K562 (cell line): ENCODE data around the gene CDC42SE2. TPM values are rescaled to one million over a fixed set of nuclear protein-coding genes. Genes with fewer than 3 reads are reported as not detected.

Experiments
- ATAC-seq: fragments of 200-7000 bp; cut with Tn5 transposase; 3 replicates; pipeline ENCODE4 v1.9.1; 2020; ENCODE audit warnings: moderate library complexity
- BruUV-seq: library from RNA; stranded (reverse); fragments of 400-500 nt; replicated peaks from 2 replicates; lab custom pipeline; 2021; lab: Mats Ljungman, UMichigan
- CTCF ChIA-PET: fragments of 300-600 bp; formaldehyde crosslinking; extraction: SDS; loops from one replicate; lab custom pipeline; 2021; ENCODE audit warnings: low intra/inter-chr PET ratio; lab: Yijun Ruan, JAX
- POLR2A ChIA-PET: fragments of 300-600, 350-650 bp; sonication (Branson Sonifier 250); formaldehyde crosslinking; extraction: SDS; loops from one replicate; lab custom pipeline; 2021; ENCODE audit warnings: antibody characterized with exemption, inconsistent platforms; lab: Yijun Ruan, JAX
- DNase-seq, 4 experiments: peaks; one replicate each; pipeline versions ENCODE4 v3.0.0 to v3.0.0-alpha.2; 2011 to 2018; ENCODE audit warnings: low spot score in 3 of 4, mixed read lengths in 3 of 4; ENCODE audit errors: extremely low read depth in 1 of 4
- FAIRE-seq: peaks from 2 replicates; lab custom pipeline; 2011; peaks lifted over from hg19 to GRCh38; lab: Jason Lieb, UNC
- H2AFZ ChIP-seq: 2 replicates; pipeline ENCODE4 v1.6.0; 2011; ENCODE audit warnings: low read depth, low read length, control low read depth, inconsistent platforms
- H3K27ac ChIP-seq: fragments of 200-600 bp; 3 replicates; pipeline ENCODE4 v1.8.0; 2011; ENCODE audit warnings: low read depth, mild to moderate bottlenecking, control low read depth, inconsistent platforms, low read length, moderate library complexity, mixed read lengths; ENCODE audit errors: extremely low read depth
- H3K27me3 ChIP-seq, 2 experiments: fragments of 300-600 bp in 1 of 2; 2 replicates in 1 of 2; 3 replicates in 1 of 2; pipeline versions ENCODE4 v1.6.0 to v1.8.0; 2011; ENCODE audit warnings: inconsistent platforms in 2 of 2, low read length in 2 of 2, mild to moderate bottlenecking in 1 of 2, mixed read lengths in 1 of 2, moderate library complexity in 1 of 2; ENCODE audit not compliant: control insufficient read depth in 2 of 2, insufficient read depth in 2 of 2
- H3K36me3 ChIP-seq: fragments of 300-600 bp; 3 replicates; pipeline ENCODE4 v1.8.0; 2011; ENCODE audit warnings: mild to moderate bottlenecking, low read length, inconsistent platforms; ENCODE audit not compliant: control insufficient read depth, insufficient read depth
- H3K4me1 ChIP-seq, 2 experiments: fragments of 200-600 bp in 1 of 2; replicated peaks in 1 of 2; 2 replicates in 1 of 2; 3 replicates in 1 of 2; pipeline versions ENCODE4 v1.5.1 to v1.8.0; 2011; ENCODE audit warnings: inconsistent platforms in 2 of 2, low read length in 2 of 2, mild to moderate bottlenecking in 1 of 2, mixed read lengths in 1 of 2, moderate library complexity in 1 of 2; ENCODE audit not compliant: control insufficient read depth in 2 of 2, insufficient read depth in 2 of 2
- H3K4me2 ChIP-seq: 2 replicates; pipeline ENCODE4 v1.6.1; 2011; ENCODE audit warnings: low read length, control low read depth, inconsistent platforms, mixed read lengths; ENCODE audit not compliant: insufficient read depth
- H3K4me3 ChIP-seq: fragments of 200-600 bp; sonication (generic), shearing (Covaris generic); 2 replicates; pipeline ENCODE4 v1.5.1; 2016; ENCODE audit warnings: control low read depth, inconsistent platforms
- H3K79me2 ChIP-seq: fragments of 200-600 bp; 3 replicates; pipeline ENCODE4 v1.8.0; 2011; ENCODE audit warnings: low read length, inconsistent platforms; ENCODE audit not compliant: control insufficient read depth, insufficient read depth
- H3K9ac ChIP-seq, 2 experiments: 2 replicates each; pipeline versions ENCODE4 v1.6.0 to v1.6.1; 2011; ENCODE audit warnings: low read depth in 2 of 2, low read length in 2 of 2, control low read depth in 1 of 2, inconsistent platforms in 1 of 2, mild to moderate bottlenecking in 1 of 2, mixed read lengths in 1 of 2; ENCODE audit not compliant: insufficient read depth in 1 of 2
- H3K9me1 ChIP-seq: one replicate; pipeline ENCODE4 v1.6.0; 2011; ENCODE audit warnings: inconsistent platforms, mild to moderate bottlenecking, low read length, moderate library complexity; ENCODE audit not compliant: control insufficient read depth, insufficient read depth
- H3K9me3 ChIP-seq: replicated peaks from 2 replicates; pipeline ENCODE4 v1.5.1; 2011; ENCODE audit warnings: low read depth, low read length, inconsistent platforms; ENCODE audit not compliant: control insufficient read depth, insufficient read depth
- H4K20me1 ChIP-seq: replicated peaks from 2 replicates; pipeline ENCODE4 v1.6.1; 2011; ENCODE audit warnings: low read length, inconsistent platforms, mixed read lengths; ENCODE audit not compliant: control insufficient read depth, insufficient read depth
- ARID1B ChIP-seq: fragments of 450-650 bp; IDR thresholded peaks from 2 replicates; pipeline ENCODE4 v1.6.1; 2016; ENCODE audit warnings: antibody characterized with exemption, mild to moderate bottlenecking, inconsistent platforms
- ARNT ChIP-seq, 2 experiments: fragments of 450-650 bp; IDR thresholded peaks; 2 replicates each; pipeline ENCODE4 v1.6.1; 2016; ENCODE audit warnings: mild to moderate bottlenecking in 1 of 2
- BRF1 ChIP-seq: IDR thresholded peaks from 3 replicates; pipeline ENCODE4 v1.6.1; 2011; ENCODE audit warnings: borderline replicate concordance, mild to moderate bottlenecking; ENCODE audit not compliant: insufficient read length; ENCODE audit errors: extremely low read depth
- CBX3 ChIP-seq, 2 experiments: IDR thresholded peaks; 1 replicate in 1 of 2; 2 replicates in 1 of 2; pipeline ENCODE4 v1.6.1; 2012; ENCODE audit warnings: inconsistent platforms in 2 of 2, low read length in 2 of 2, borderline replicate concordance in 1 of 2, control low read depth in 1 of 2
- CCNT2 ChIP-seq: IDR thresholded peaks from 2 replicates; pipeline ENCODE4 v1.6.1; 2011; ENCODE audit warnings: borderline replicate concordance, low read depth, mild to moderate bottlenecking, moderate library complexity, mixed read lengths, low read length; ENCODE audit not compliant: insufficient read length; ENCODE audit errors: extremely low read depth
- HNRNPUL1 ChIP-seq: fragments of 200-400 bp; formaldehyde crosslinking; IDR thresholded peaks from 2 replicates; pipeline ENCODE4 v1.6.1; 2017; ENCODE audit warnings: low read length
- KDM5B ChIP-seq: fragments of 200-600 bp; sonication (generic); IDR thresholded peaks from 2 replicates; pipeline ENCODE4 v1.6.1; 2012; ENCODE audit warnings: low read depth, mild to moderate bottlenecking, moderate library complexity, low read length, control low read depth, inconsistent platforms; ENCODE audit not compliant: insufficient replicate concordance
- KLF13 ChIP-seq: fragments of 450-650 bp; IDR thresholded peaks from 2 replicates; pipeline ENCODE4 v1.6.1; 2016; ENCODE audit warnings: missing genetic modification characterization, low read depth, mild to moderate bottlenecking, missing compliant biosample characterization, moderate library complexity, borderline replicate concordance
- RNF2 ChIP-seq: sonication (generic); IDR thresholded peaks from 2 replicates; pipeline ENCODE4 v1.6.1; 2016
- SMARCA4 ChIP-seq: fragments of 450-650 bp; IDR thresholded peaks from 2 replicates; pipeline ENCODE4 v1.6.1; 2016
- ZBED1 ChIP-seq: IDR thresholded peaks from 2 replicates; pipeline ENCODE4 v1.6.1; 2014
- ZNF140 ChIP-seq: fragments of 250-450 bp; sonication (Bioruptor Pico); IDR thresholded peaks from 2 replicates; pipeline ENCODE4 v1.8.0; 2021; ENCODE audit warnings: moderate library complexity, mild to moderate bottlenecking, inconsistent platforms
- ZNF274 ChIP-seq: IDR thresholded peaks from 2 replicates; pipeline ENCODE4 v1.6.1; 2011; ENCODE audit warnings: low read depth, mild to moderate bottlenecking, low read length, moderate library complexity, borderline replicate concordance
- ZNF282 ChIP-seq: sonication (generic); formaldehyde crosslinking; IDR thresholded peaks from 2 replicates; pipeline ENCODE4 v1.8.1; 2023; ENCODE audit warnings: missing genetic modification reagents
- ZNF398 ChIP-seq: fragments of 250-450 bp; sonication (Bioruptor Pico); IDR thresholded peaks from 2 replicates; pipeline ENCODE4 v1.8.0; 2021; ENCODE audit warnings: moderate library complexity, mild to moderate bottlenecking, inconsistent platforms
- ZNF445 ChIP-seq: fragments of 250-450 bp; sonication (Bioruptor Pico); IDR thresholded peaks from 2 replicates; pipeline ENCODE4 v1.4.0; 2020; ENCODE audit warnings: low read depth, mild to moderate bottlenecking, moderate library complexity
- ZNF518B ChIP-seq: fragments of 250-450 bp; sonication (Bioruptor Pico); IDR thresholded peaks from 2 replicates; pipeline ENCODE4 v1.5.0; 2021; ENCODE audit warnings: mild to moderate bottlenecking, moderate library complexity
- ZNF699 ChIP-seq: fragments of 250-450 bp; sonication (Bioruptor Pico); IDR thresholded peaks from 2 replicates; pipeline ENCODE4 v1.8.0; 2021; ENCODE audit warnings: mild to moderate bottlenecking, moderate library complexity; ENCODE audit not compliant: insufficient replicate concordance
- ZSCAN32 ChIP-seq: fragments of 450-650 bp; formaldehyde crosslinking; IDR thresholded peaks from 2 replicates; pipeline ENCODE4 v1.4.0; 2020; ENCODE audit warnings: mild to moderate bottlenecking, moderate library complexity
- WGBS: fragments of 100-300 bp; shearing (Covaris generic); methylation state at CpG from one replicate; pipeline ENCODE4 v1.1.6; 2016; ENCODE audit warnings: low coverage, mixed read lengths; ENCODE audit not compliant: insufficient coverage; ENCODE audit errors: missing lambda C conversion rate; 5-methylcytosine and 5-hydroxymethylcytosine counted together
- in situ Hi-C: fragments of 300-500 bp; cut with MboI; formaldehyde crosslinking; loops from 4 replicates; pipeline ENCODE4 v1.15.0; 2018; ENCODE audit warnings: inconsistent platforms, mixed read lengths
- intact Hi-C: fragments of 100-400 bp; cut with micrococcal nuclease; formaldehyde crosslinking; loops from 2 replicates; pipeline ENCODE4 v1.14.2; 2022
- polyA plus RNA-seq, 8 experiments: library from polyadenylated mRNA; depleted of rRNA in 4 of 8; stranded (reverse) in 5 of 8; unstranded in 3 of 8; fragments of >200 nt; fragmentation: Nextera tagmentation in 2 of 8; fragmentation: Illumina TruSeq in 1 of 8; extraction: Ambion mirVana in 2 of 8; extraction: Trizol in 1 of 8; gene quantifications; 2 replicates each; pipeline versions ENCODE4 v1.2.1 to v1.2.3, GENCODE V29; 2011 to 2014; ENCODE audit warnings: inconsistent platforms in 1 of 8, missing spikeins in 1 of 8
- total RNA-seq, 7 experiments: library from RNA; depleted of rRNA in 6 of 7; stranded (reverse); fragments of >200 nt in 6 of 7; fragmentation: Illumina TruSeq in 2 of 7; extraction: Trizol in 2 of 7; gene quantifications; 2 replicates each; pipeline versions ENCODE4 v1.2.1 to v1.2.3, GENCODE V29; 2011 to 2021; ENCODE audit warnings: low replicate concordance in 1 of 7

Gene CDC42SE2
- total and polyA plus RNA-seq, 9 of the 15 experiments (the other 6 are each of a cell fraction or from before 2014, with no cell fraction given), result 24.8 to 44.3 (median 32.7) TPM

GRCh38 chr5:131218392-131218791 is 45.5 kb upstream of the CDC42SE2 start:
- intact Hi-C loops, result no loop called here
- Histone ChIP-seq H3K9me3 (no peaks in the 10 kb centered on the region), H3K4me2 (no peak overlapping the region), H3K36me3 (no peaks in the 10 kb centered on the region), H4K20me1 (no peaks in the 10 kb centered on the region), H2AFZ (no peak overlapping the region), H3K9me1 (no peaks in the 10 kb centered on the region), H3K4me3 (no peak overlapping the region), H3K27me3 (no peaks in the 10 kb centered on the region), H3K27ac (no peak overlapping the region), H3K79me2 (no peaks in the 10 kb centered on the region), H3K9ac (no peak overlapping the region), H3K4me1 (peaks cover 0 to 2% of the 10 kb centered on the region in 2 experiments; a peak in 2 of 5 replicates)
- ChIA-PET CTCF (no interaction called here), POLR2A (interaction anchor here (0.6 kb wide), 1 partner anchor 46 kb away, joined by 3 read pairs; no protein-coding TSS in a partner anchor)
- DNase-seq, result no peak
- in situ Hi-C loops, result no loop called here
- ATAC-seq, result peak; percentile 59; the same call in 2 of the 3 replicates
- BruUV-seq, result no TSS peak
- no peak for FAIRE-seq
- WGBS, result 33% methylated on average over 4 of the region's 4 CpGs
- TF ChIP-seq ARID1B (no peak), ZNF398 (no peak), SMARCA4 (no peak), KLF13 (no peak), BRF1 (no peak), ZNF445 (CRISPR knock-in tag) (no peak), KDM5B (no peak), ARNT (IDR thresholded peaks at IDR 0.05) (no peak), ZNF518B (CRISPR knock-in tag) (no peak), ZNF274 (no peak), ZSCAN32 (no peak), RNF2 (no peak), ZNF282 (no peak), ZNF140 (CRISPR knock-in tag) (no peak), ZBED1 (no peak), CCNT2 (no peak), ZNF699 (CRISPR knock-in tag) (no peak), CBX3 (IDR thresholded peaks at IDR 0.05; ENCODE audit: borderline replicate concordance in 1 of 2, low read length in 2 of 2) (no peak), HNRNPUL1 (no peak)
